ENCODE data around the gene POU6F2. TPM values are rescaled to one million over a fixed set of nuclear protein-coding genes. Genes with fewer than 3 reads are reported as not detected.

Gene POU6F2
- total RNA-seq, 1 experiment from 2014 or later: 0.64 TPM

DNA sequence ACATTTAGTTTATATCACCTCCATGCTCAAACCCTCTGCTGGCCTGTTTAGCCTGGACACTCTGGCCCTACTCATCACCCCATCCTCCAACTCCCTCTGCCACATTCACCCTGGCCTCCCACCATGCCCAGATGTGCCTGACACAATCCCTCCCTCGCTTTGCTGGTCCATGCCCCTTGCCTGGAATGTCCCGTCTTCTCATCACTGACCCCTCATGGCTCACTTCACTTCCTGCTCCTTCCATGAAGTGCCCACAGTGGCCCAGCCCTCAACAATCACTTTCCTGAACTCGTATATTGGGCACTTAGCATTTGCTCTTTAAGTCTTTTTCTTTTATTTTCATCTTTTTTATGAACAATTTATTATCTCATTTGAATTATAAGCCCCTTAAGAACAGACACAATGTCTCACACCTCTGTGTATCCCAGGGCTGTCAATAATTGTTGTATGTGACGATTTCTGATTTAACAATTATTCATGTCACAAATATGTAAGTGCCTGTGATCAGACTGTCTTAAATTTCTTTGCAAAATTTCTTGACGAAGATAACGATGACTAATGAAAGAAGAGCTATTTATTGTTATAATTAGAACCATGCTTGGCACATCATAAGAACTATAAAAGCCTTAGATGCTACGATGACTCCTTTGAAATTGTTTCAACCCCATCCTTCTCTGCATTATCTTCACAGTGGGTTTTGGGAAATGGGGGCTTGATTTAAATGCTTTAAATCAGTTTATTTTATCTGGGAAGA is 378.6 kb downstream of the POU6F2 start:
- intact Hi-C loops (cut with micrococcal nuclease; ENCODE audit: unreplicated experiment): loop anchor here (10.0 kb wide), 3 partner anchors 222 to 562 kb away; no protein-coding TSS in a partner anchor
- Mint-ChIP-seq H3K36me3 (ENCODE audit: insufficient read depth, unreplicated experiment) (no peaks in the 10 kb centered on the region), H3K4me1 (ENCODE audit: low read depth, unreplicated experiment) (peaks cover 17% of the 10 kb centered on the region), H3K4me3 (ENCODE audit: low read depth, unreplicated experiment) (no peak overlapping the region), H3K27me3 (ENCODE audit: unreplicated experiment) (no peaks in the 10 kb centered on the region), H3K9me3 (ENCODE audit: low read depth, unreplicated experiment) (no peaks in the 10 kb centered on the region), H3K27ac (ENCODE audit: unreplicated experiment) (no peak overlapping the region)
- TF ChIP-seq, protein P1, sequence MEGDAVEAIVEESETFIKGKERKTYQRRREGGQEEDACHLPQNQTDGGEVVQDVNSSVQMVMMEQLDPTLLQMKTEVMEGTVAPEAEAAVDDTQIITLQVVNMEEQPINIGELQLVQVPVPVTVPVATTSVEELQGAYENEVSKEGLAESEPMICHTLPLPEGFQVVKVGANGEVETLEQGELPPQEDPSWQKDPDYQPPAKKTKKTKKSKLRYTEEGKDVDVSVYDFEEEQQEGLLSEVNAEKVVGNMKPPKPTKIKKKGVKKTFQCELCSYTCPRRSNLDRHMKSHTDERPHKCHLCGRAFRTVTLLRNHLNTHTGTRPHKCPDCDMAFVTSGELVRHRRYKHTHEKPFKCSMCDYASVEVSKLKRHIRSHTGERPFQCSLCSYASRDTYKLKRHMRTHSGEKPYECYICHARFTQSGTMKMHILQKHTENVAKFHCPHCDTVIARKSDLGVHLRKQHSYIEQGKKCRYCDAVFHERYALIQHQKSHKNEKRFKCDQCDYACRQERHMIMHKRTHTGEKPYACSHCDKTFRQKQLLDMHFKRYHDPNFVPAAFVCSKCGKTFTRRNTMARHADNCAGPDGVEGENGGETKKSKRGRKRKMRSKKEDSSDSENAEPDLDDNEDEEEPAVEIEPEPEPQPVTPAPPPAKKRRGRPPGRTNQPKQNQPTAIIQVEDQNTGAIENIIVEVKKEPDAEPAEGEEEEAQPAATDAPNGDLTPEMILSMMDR (IDR thresholded peaks at IDR 0.05; ENCODE audit: unreplicated experiment): no peak
- no peak for DNase-seq
- BruUV-seq (replicated peaks): no TSS peak
- CTCF ChIA-PET: interaction anchor here (0.8 kb wide), 1 partner anchor 58 kb away, joined by 4 read pairs; no protein-coding TSS in a partner anchor

DNA sequence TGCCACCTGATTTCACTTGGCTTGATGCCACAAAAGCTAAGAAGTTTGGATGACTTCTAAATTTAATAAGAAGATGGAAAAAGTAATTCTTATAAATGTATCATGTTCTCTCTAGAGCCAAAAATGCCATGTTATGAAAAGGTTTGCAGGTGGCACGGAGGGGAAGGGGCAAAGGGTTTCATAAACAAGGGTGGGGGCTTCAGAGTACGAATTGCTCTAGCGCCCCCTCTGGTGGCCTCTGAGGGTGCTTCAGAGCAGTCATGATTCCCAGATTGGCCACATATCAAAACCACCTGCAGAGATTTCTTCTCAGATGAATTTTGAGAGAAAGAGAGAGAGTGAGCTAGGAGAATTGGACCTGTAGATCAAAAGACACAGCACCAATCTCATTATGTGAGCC is 379.9 kb downstream of the POU6F2 start:
- Mint-ChIP-seq H3K9me3 (ENCODE audit: low read depth, unreplicated experiment) (no peaks in the 10 kb centered on the region), H3K4me3 (ENCODE audit: low read depth, unreplicated experiment) (no peak overlapping the region), H3K36me3 (ENCODE audit: insufficient read depth, unreplicated experiment) (no peaks in the 10 kb centered on the region), H3K27me3 (ENCODE audit: unreplicated experiment) (no peaks in the 10 kb centered on the region), H3K4me1 (ENCODE audit: low read depth, unreplicated experiment) (peaks cover 28% of the 10 kb centered on the region), H3K27ac (ENCODE audit: unreplicated experiment) (no peak overlapping the region)
- BruUV-seq (replicated peaks): no TSS peak
- no peak for DNase-seq
- CTCF ChIA-PET: no interaction called here
- TF ChIP-seq, protein P1 (IDR thresholded peaks at IDR 0.05; ENCODE audit: unreplicated experiment): peak; percentile 32
- intact Hi-C loops (cut with micrococcal nuclease; ENCODE audit: unreplicated experiment): loop anchor here (10.0 kb wide), 3 partner anchors 223 to 563 kb away; no protein-coding TSS in a partner anchor

DNA sequence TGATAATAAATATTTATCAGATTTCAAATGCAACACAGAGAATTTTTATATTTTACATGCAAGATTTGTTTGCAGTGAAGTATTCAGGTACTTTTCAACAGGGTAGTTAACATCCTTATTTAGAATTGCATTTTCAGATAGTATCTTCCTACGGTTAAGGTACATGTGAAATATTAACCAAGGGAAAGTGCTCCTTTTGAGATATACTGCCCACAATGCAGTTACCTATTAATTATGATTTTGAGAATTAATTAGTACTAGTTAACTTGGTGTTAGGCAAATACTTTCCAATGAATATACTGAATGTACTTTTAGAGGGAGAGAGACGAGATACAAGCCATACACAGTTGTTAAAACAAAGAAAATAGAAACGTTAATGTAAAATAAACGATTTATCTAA is 382.3 kb downstream of the POU6F2 start:
- Mint-ChIP-seq H3K4me1 (ENCODE audit: low read depth, unreplicated experiment) (peaks cover 16% of the 10 kb centered on the region), H3K9me3 (ENCODE audit: low read depth, unreplicated experiment) (no peaks in the 10 kb centered on the region), H3K27me3 (ENCODE audit: unreplicated experiment) (no peaks in the 10 kb centered on the region), H3K4me3 (ENCODE audit: low read depth, unreplicated experiment) (no peak overlapping the region), H3K27ac (ENCODE audit: unreplicated experiment) (no peak overlapping the region), H3K36me3 (ENCODE audit: insufficient read depth, unreplicated experiment) (no peaks in the 10 kb centered on the region)
- no peak for DNase-seq
- CTCF ChIA-PET: no interaction called here
- TF ChIP-seq, protein P1 (IDR thresholded peaks at IDR 0.05; ENCODE audit: unreplicated experiment): no peak
- BruUV-seq (replicated peaks): no TSS peak
- intact Hi-C loops (cut with micrococcal nuclease; ENCODE audit: unreplicated experiment): no loop called here

DNA sequence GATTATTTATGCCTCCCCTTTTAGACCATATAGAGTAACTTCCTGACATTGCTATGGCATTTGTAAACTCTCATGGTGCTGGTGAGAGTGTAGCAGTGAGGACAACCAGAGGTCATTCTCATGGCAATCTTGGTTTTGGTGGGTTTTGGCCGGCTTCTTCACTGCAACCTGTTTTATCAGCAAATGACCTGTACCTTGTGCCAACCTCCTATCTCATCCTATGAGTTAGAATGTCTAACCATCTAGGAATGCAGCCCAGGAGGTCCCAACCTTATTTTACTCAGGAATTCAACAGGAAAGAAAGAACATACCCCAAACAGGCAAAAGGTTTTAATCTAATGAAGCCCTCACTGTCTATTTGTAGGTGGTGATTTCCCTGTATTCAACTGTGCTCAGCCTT is 383.1 kb downstream of the POU6F2 start:
- no peaks in the 10 kb centered on the region for H3K9me3 Mint-ChIP-seq (ENCODE audit: low read depth, unreplicated experiment)
- no peaks in the 10 kb centered on the region for H3K27me3 Mint-ChIP-seq (ENCODE audit: unreplicated experiment)
- BruUV-seq (replicated peaks): no TSS peak
- H3K36me3 Mint-ChIP-seq (ENCODE audit: insufficient read depth, unreplicated experiment): no peaks in the 10 kb centered on the region
- H3K4me1 Mint-ChIP-seq (ENCODE audit: low read depth, unreplicated experiment): peaks cover 20% of the 10 kb centered on the region
- CTCF ChIA-PET: no interaction called here
- no peak overlapping the region for H3K4me3 Mint-ChIP-seq (ENCODE audit: low read depth, unreplicated experiment)
- intact Hi-C loops (cut with micrococcal nuclease; ENCODE audit: unreplicated experiment): no loop called here
- TF ChIP-seq, protein P1 (IDR thresholded peaks at IDR 0.05; ENCODE audit: unreplicated experiment): no peak
- peak; percentile 27 for DNase-seq
- no peak overlapping the region for H3K27ac Mint-ChIP-seq (ENCODE audit: unreplicated experiment)
